Measurements from ENCODE around the gene ITPK1. TPM values are rescaled to one million over a fixed set of nuclear protein-coding genes. Genes with fewer than 3 reads are reported as not detected.

Gene ITPK1
- total and polyA plus RNA-seq, 10 of the 15 experiments (the other 5 are each of a cell fraction or from before 2014, with no cell fraction given) = 1.3 to 73.2 (median 27.0) TPM

DNA sequence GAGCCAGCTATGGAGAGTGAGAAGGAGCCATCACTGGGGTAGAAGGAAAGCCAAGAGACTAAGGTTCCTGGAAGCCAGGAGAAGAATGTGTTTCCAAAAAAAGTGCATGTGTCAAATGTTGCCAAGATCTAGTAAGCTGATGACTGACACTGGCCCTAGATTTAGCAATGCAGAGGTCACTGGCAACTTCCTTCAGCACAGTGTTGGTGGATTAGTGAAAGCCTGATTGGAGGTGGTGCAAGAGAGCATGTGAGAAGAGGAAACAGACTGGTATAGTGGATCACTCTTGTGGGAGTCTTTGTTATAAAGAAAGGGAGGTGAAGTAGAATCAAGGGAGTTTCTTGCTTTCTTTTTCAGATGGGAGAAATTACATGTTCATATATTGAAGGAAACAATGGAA, 226.8 kb downstream of the ITPK1 start (continued):
- TF ChIP-seq, protein P1, sequence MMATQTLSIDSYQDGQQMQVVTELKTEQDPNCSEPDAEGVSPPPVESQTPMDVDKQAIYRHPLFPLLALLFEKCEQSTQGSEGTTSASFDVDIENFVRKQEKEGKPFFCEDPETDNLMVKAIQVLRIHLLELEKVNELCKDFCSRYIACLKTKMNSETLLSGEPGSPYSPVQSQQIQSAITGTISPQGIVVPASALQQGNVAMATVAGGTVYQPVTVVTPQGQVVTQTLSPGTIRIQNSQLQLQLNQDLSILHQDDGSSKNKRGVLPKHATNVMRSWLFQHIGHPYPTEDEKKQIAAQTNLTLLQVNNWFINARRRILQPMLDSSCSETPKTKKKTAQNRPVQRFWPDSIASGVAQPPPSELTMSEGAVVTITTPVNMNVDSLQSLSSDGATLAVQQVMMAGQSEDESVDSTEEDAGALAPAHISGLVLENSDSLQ (IDR thresholded peaks at IDR 0.05) = no peak

DNA sequence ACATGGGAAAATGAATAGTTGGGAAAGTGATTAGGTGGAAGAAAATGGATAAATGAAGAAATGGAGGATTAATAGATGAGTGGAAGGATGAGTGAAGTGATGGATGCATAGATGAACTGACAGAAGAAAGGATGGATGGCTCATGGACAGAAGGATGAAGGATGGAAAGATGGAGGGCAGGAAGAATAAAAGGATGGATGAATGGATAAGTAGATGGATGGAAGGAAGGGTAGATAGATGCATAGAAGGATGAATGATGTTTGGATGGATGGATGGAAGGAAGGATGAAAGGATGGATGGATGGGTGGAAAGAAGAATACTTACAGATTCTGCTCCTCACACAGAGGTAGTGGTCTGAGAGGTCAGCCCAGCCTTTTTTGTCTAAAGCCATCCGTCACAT, 228.6 kb downstream of the ITPK1 start:
- H3K9me3 ChIP-seq (replicated peaks; ENCODE audit: control insufficient read depth, insufficient read depth, low read length) = no peaks in the 10 kb centered on the region; the same call in 2 of the 3 replicates
- DNase-seq (ENCODE audit: low read depth, low spot score) (no peak), ATAC-seq (no peak), FAIRE-seq (no peak)
- ChIA-PET CTCF (no interaction called here), POLR2A (no interaction called here), RAD21 (ENCODE audit: unreplicated experiment) (no interaction called here), SMC1A (ENCODE audit: uncharacterized antibody, unreplicated experiment) (no interaction called here)
- no peak overlapping the region for H3K4me3 ChIP-seq
- BruUV-seq (replicated peaks) = no TSS peak
- no peak overlapping the region for H3K4me2 ChIP-seq (ENCODE audit: control insufficient read depth, insufficient read depth)
- intact Hi-C loops (cut with micrococcal nuclease; ENCODE audit: unreplicated experiment) = no loop called here
- 81% methylated on average over 1 of the region's 1 CpG for WGBS (ENCODE audit: insufficient coverage, insufficient replicate concordance, low lambda C conversion rate, missing lambda C conversion rate)
- no peaks in the 10 kb centered on the region; a peak in 3 of 4 replicates for H3K27me3 ChIP-seq (replicated peaks in 1 of 2; ENCODE audit: control insufficient read depth in 2 of 2, insufficient read depth in 2 of 2, low read length in 1 of 2)
- H3K36me3 ChIP-seq (ENCODE audit: control insufficient read depth in 2 of 2, insufficient read depth in 2 of 2, low read length in 1 of 2) = no peaks in the 10 kb centered on the region
- H2AFZ ChIP-seq (ENCODE audit: control insufficient read depth, low read depth, low read length) = no peak overlapping the region
- in situ Hi-C loops (cut with MboI) = no loop called here
- no peak overlapping the region for H3K27ac ChIP-seq (ENCODE audit: control insufficient read depth, insufficient read depth)
- no peaks in the 10 kb centered on the region for H3K79me2 ChIP-seq (ENCODE audit: control insufficient read depth, insufficient read depth, low read length)
- TF ChIP-seq, protein P2, sequence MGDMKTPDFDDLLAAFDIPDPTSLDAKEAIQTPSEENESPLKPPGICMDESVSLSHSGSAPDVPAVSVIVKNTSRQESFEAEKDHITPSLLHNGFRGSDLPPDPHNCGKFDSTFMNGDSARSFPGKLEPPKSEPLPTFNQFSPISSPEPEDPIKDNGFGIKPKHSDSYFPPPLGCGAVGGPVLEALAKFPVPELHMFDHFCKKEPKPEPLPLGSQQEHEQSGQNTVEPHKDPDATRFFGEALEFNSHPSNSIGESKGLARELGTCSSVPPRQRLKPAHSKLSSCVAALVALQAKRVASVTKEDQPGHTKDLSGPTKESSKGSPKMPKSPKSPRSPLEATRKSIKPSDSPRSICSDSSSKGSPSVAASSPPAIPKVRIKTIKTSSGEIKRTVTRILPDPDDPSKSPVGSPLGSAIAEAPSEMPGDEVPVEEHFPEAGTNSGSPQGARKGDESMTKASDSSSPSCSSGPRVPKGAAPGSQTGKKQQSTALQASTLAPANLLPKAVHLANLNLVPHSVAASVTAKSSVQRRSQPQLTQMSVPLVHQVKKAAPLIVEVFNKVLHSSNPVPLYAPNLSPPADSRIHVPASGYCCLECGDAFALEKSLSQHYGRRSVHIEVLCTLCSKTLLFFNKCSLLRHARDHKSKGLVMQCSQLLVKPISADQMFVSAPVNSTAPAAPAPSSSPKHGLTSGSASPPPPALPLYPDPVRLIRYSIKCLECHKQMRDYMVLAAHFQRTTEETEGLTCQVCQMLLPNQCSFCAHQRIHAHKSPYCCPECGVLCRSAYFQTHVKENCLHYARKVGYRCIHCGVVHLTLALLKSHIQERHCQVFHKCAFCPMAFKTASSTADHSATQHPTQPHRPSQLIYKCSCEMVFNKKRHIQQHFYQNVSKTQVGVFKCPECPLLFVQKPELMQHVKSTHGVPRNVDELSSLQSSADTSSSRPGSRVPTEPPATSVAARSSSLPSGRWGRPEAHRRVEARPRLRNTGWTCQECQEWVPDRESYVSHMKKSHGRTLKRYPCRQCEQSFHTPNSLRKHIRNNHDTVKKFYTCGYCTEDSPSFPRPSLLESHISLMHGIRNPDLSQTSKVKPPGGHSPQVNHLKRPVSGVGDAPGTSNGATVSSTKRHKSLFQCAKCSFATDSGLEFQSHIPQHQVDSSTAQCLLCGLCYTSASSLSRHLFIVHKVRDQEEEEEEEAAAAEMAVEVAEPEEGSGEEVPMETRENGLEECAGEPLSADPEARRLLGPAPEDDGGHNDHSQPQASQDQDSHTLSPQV (IDR thresholded peaks at IDR 0.05) = no peak
- TF ChIP-seq IKZF1 (conservative IDR thresholded peaks at IDR 0.05) (no peak), NBN (IDR thresholded peaks at IDR 0.05) (no peak), SMARCA5 (IDR thresholded peaks at IDR 0.05) (no peak)
- H4K20me1 ChIP-seq (ENCODE audit: control insufficient read depth, insufficient read depth) = no peaks in the 10 kb centered on the region
- H3K9ac ChIP-seq (ENCODE audit: control insufficient read depth, insufficient read depth, low read length) = no peak overlapping the region
- no peaks in the 10 kb centered on the region for H3K4me1 ChIP-seq (ENCODE audit: control insufficient read depth, insufficient read depth, low read length)

Other genes with a start within 250 kb of the ITPK1 start
- gene CHGA, start 192.8 kb downstream of the ITPK1 start, total RNA-seq (2014; rRNA removed) = not detected in 2 replicates
- gene CHGA, start 192.8 kb downstream of the ITPK1 start, total RNA-seq (2014; rRNA removed; fragmentation: Illumina TruSeq; extraction: Trizol) = not detected in 2 replicates
- gene CHGA, start 192.8 kb downstream of the ITPK1 start, total RNA-seq (2021) = 0.23 TPM in 1 of 2 replicates, not detected in the other
- not detected in 2 replicates for gene CHGA, start 192.8 kb downstream of the ITPK1 start, polyA plus RNA-seq (2011; rRNA removed)
- gene CHGA, start 192.8 kb downstream of the ITPK1 start, polyA plus RNA-seq (2014; fragmentation: Illumina TruSeq; extraction: Trizol) = not detected in 2 replicates
- not detected for gene CHGA, start 192.8 kb downstream of the ITPK1 start, polyA plus RNA-seq (2014; fragmentation: Nextera tagmentation; extraction: Ambion mirVana)
- not detected in 2 replicates for gene CHGA, start 192.8 kb downstream of the ITPK1 start, polyA plus RNA-seq (2014; rRNA removed)
- gene CHGA, start 192.8 kb downstream of the ITPK1 start, polyA plus RNA-seq (2016; fragmentation: Nextera tagmentation; extraction: Ambion mirVana) = under 1 TPM in 1 of 2 experiments, not detected in 1; 0.11 TPM
- 14.2 and 18.1 TPM in 2 replicates for gene MOAP1, start 69.0 kb upstream of the ITPK1 start, total RNA-seq (2014; rRNA removed)
- 11.9 and 13.5 TPM in 2 replicates for gene MOAP1, start 69.0 kb upstream of the ITPK1 start, total RNA-seq (2014; rRNA removed; fragmentation: Illumina TruSeq; extraction: Trizol)
- 12.1 and 12.5 TPM in 2 replicates for gene MOAP1, start 69.0 kb upstream of the ITPK1 start, total RNA-seq (2021)
- gene MOAP1, start 69.0 kb upstream of the ITPK1 start, polyA plus RNA-seq (2011; rRNA removed) = 51.9 and 59.0 TPM in 2 replicates
- gene MOAP1, start 69.0 kb upstream of the ITPK1 start, polyA plus RNA-seq (2014; fragmentation: Illumina TruSeq; extraction: Trizol) = 10.3 and 13.8 TPM in 2 replicates
- 1 to 10 TPM; 3.1 to 5.2 TPM for gene MOAP1, start 69.0 kb upstream of the ITPK1 start, polyA plus RNA-seq (2014; fragmentation: Nextera tagmentation; extraction: Ambion mirVana)
- 15.4 and 17.2 TPM in 2 replicates for gene MOAP1, start 69.0 kb upstream of the ITPK1 start, polyA plus RNA-seq (2014; rRNA removed)
- gene MOAP1, start 69.0 kb upstream of the ITPK1 start, polyA plus RNA-seq (2016; fragmentation: Nextera tagmentation; extraction: Ambion mirVana) = 1 to 10 TPM; 7.7 to 8.0 TPM
- gene LYSET, start 69.4 kb upstream of the ITPK1 start, total RNA-seq (2014; rRNA removed) = 12.6 and 14.8 TPM in 2 replicates
- gene LYSET, start 69.4 kb upstream of the ITPK1 start, total RNA-seq (2014; rRNA removed; fragmentation: Illumina TruSeq; extraction: Trizol) = 10.9 and 14.4 TPM in 2 replicates
- gene LYSET, start 69.4 kb upstream of the ITPK1 start, total RNA-seq (2021) = 15.4 and 16.6 TPM in 2 replicates
- gene LYSET, start 69.4 kb upstream of the ITPK1 start, polyA plus RNA-seq (2011; rRNA removed) = 29.5 and 34.7 TPM in 2 replicates
- 16.0 and 24.1 TPM in 2 replicates for gene LYSET, start 69.4 kb upstream of the ITPK1 start, polyA plus RNA-seq (2014; fragmentation: Illumina TruSeq; extraction: Trizol)
- gene LYSET, start 69.4 kb upstream of the ITPK1 start, polyA plus RNA-seq (2014; fragmentation: Nextera tagmentation; extraction: Ambion mirVana) = 10 to 100 TPM; 33.4 to 34.5 TPM
- 11.1 and 11.9 TPM in 2 replicates for gene LYSET, start 69.4 kb upstream of the ITPK1 start, polyA plus RNA-seq (2014; rRNA removed)
- 10 to 100 TPM; 26.5 to 30.1 TPM for gene LYSET, start 69.4 kb upstream of the ITPK1 start, polyA plus RNA-seq (2016; fragmentation: Nextera tagmentation; extraction: Ambion mirVana)
- 33.4 and 37.0 TPM in 2 replicates for gene GON7, start 91.1 kb upstream of the ITPK1 start, total RNA-seq (2014; rRNA removed)
- gene GON7, start 91.1 kb upstream of the ITPK1 start, total RNA-seq (2014; rRNA removed; fragmentation: Illumina TruSeq; extraction: Trizol) = 29.2 and 32.6 TPM in 2 replicates
- 18.5 and 21.6 TPM in 2 replicates for gene GON7, start 91.1 kb upstream of the ITPK1 start, total RNA-seq (2021)
- 40.3 and 59.8 TPM in 2 replicates for gene GON7, start 91.1 kb upstream of the ITPK1 start, polyA plus RNA-seq (2011; rRNA removed)
- 27.2 and 30.5 TPM in 2 replicates for gene GON7, start 91.1 kb upstream of the ITPK1 start, polyA plus RNA-seq (2014; fragmentation: Illumina TruSeq; extraction: Trizol)
- gene GON7, start 91.1 kb upstream of the ITPK1 start, polyA plus RNA-seq (2014; fragmentation: Nextera tagmentation; extraction: Ambion mirVana) = 10 to 100 TPM; 25.9 to 31.2 TPM
- 34.5 and 35.2 TPM in 2 replicates for gene GON7, start 91.1 kb upstream of the ITPK1 start, polyA plus RNA-seq (2014; rRNA removed)
- 10 to 100 TPM; 53.6 to 59.0 TPM for gene GON7, start 91.1 kb upstream of the ITPK1 start, polyA plus RNA-seq (2016; fragmentation: Nextera tagmentation; extraction: Ambion mirVana)
- 59.5 and 60.0 TPM in 2 replicates for gene UBR7, start 91.3 kb upstream of the ITPK1 start, total RNA-seq (2014; rRNA removed)
- gene UBR7, start 91.3 kb upstream of the ITPK1 start, total RNA-seq (2014; rRNA removed; fragmentation: Illumina TruSeq; extraction: Trizol) = 32.2 and 33.4 TPM in 2 replicates
- 33.1 and 36.6 TPM in 2 replicates for gene UBR7, start 91.3 kb upstream of the ITPK1 start, total RNA-seq (2021)
- 85.6 and 99.2 TPM in 2 replicates for gene UBR7, start 91.3 kb upstream of the ITPK1 start, polyA plus RNA-seq (2011; rRNA removed)
- gene UBR7, start 91.3 kb upstream of the ITPK1 start, polyA plus RNA-seq (2014; fragmentation: Illumina TruSeq; extraction: Trizol) = 47.3 and 59.0 TPM in 2 replicates
- 10 to 100 TPM; 14.3 to 20.8 TPM for gene UBR7, start 91.3 kb upstream of the ITPK1 start, polyA plus RNA-seq (2014; fragmentation: Nextera tagmentation; extraction: Ambion mirVana)
- 52.6 and 67.0 TPM in 2 replicates for gene UBR7, start 91.3 kb upstream of the ITPK1 start, polyA plus RNA-seq (2014; rRNA removed)
- 10 to 100 TPM; 63.3 to 66.7 TPM for gene UBR7, start 91.3 kb upstream of the ITPK1 start, polyA plus RNA-seq (2016; fragmentation: Nextera tagmentation; extraction: Ambion mirVana)
- 9.7 and 10.7 TPM in 2 replicates for gene BTBD7, start 217.1 kb upstream of the ITPK1 start, total RNA-seq (2014; rRNA removed)
- 11.5 and 12.6 TPM in 2 replicates for gene BTBD7, start 217.1 kb upstream of the ITPK1 start, total RNA-seq (2014; rRNA removed; fragmentation: Illumina TruSeq; extraction: Trizol)
- gene BTBD7, start 217.1 kb upstream of the ITPK1 start, total RNA-seq (2021) = 14.1 and 17.0 TPM in 2 replicates
- 14.6 and 16.5 TPM in 2 replicates for gene BTBD7, start 217.1 kb upstream of the ITPK1 start, polyA plus RNA-seq (2011; rRNA removed)
- gene BTBD7, start 217.1 kb upstream of the ITPK1 start, polyA plus RNA-seq (2014; fragmentation: Illumina TruSeq; extraction: Trizol) = 12.7 and 14.3 TPM in 2 replicates
- gene BTBD7, start 217.1 kb upstream of the ITPK1 start, polyA plus RNA-seq (2014; fragmentation: Nextera tagmentation; extraction: Ambion mirVana) = 1 to 10 TPM; 3.6 to 6.0 TPM
- gene BTBD7, start 217.1 kb upstream of the ITPK1 start, polyA plus RNA-seq (2014; rRNA removed) = 8.8 and 9.4 TPM in 2 replicates
- gene BTBD7, start 217.1 kb upstream of the ITPK1 start, polyA plus RNA-seq (2016; fragmentation: Nextera tagmentation; extraction: Ambion mirVana) = 1 to 10 TPM; 6.6 to 8.2 TPM
- gene COX8C, start 231.3 kb upstream of the ITPK1 start, total RNA-seq (2014; rRNA removed) = not detected in 2 replicates
- gene COX8C, start 231.3 kb upstream of the ITPK1 start, total RNA-seq (2014; rRNA removed; fragmentation: Illumina TruSeq; extraction: Trizol) = not detected in 2 replicates
- not detected in 2 replicates for gene COX8C, start 231.3 kb upstream of the ITPK1 start, total RNA-seq (2021)
- 0.71 TPM in 1 of 2 replicates, not detected in the other for gene COX8C, start 231.3 kb upstream of the ITPK1 start, polyA plus RNA-seq (2011; rRNA removed)
- gene COX8C, start 231.3 kb upstream of the ITPK1 start, polyA plus RNA-seq (2014; fragmentation: Illumina TruSeq; extraction: Trizol) = not detected in 2 replicates
- under 1 TPM in 1 of 2 experiments, not detected in 1; 0.15 TPM for gene COX8C, start 231.3 kb upstream of the ITPK1 start, polyA plus RNA-seq (2014; fragmentation: Nextera tagmentation; extraction: Ambion mirVana)
- 0.20 TPM in 1 of 2 replicates, not detected in the other for gene COX8C, start 231.3 kb upstream of the ITPK1 start, polyA plus RNA-seq (2014; rRNA removed)
- gene COX8C, start 231.3 kb upstream of the ITPK1 start, polyA plus RNA-seq (2016; fragmentation: Nextera tagmentation; extraction: Ambion mirVana) = not detected

All from GM12878 (cell line).